ENCODE measurements around the gene HTRA1. TPM values are rescaled to one million over a fixed set of nuclear protein-coding genes. Genes with fewer than 3 reads are reported as not detected.

Gene HTRA1
- total RNA-seq, 1 experiment from 2014 or later: 18.6 TPM

GRCh38 chr10:122463466-122464249, 2.3 kb downstream of the HTRA1 start:
- Histone ChIP-seq H4K20me1 (ENCODE audit: low read length) (no peaks in the 10 kb centered on the region), H3K9me2 (replicated peaks; ENCODE audit: low read length) (no peaks in the 10 kb centered on the region), H3K4me1 (ENCODE audit: insufficient read depth, low read length) (peaks cover 12% of the 10 kb centered on the region), H3K27me3 (ENCODE audit: low read length) (no peaks in the 10 kb centered on the region), H3K79me2 (ENCODE audit: low read length) (0 out of 2 replicates have a peak, but pooled peaks cover 3% of the 10 kb centered on the region), H3K9ac (ENCODE audit: low read length) (no peak overlapping the region), H3K4me3 (ENCODE audit: low read length) (peak overlapping the region; percentile 86), H3K36me3 (ENCODE audit: low read depth, low read length) (no peaks in the 10 kb centered on the region), H2AFZ (ENCODE audit: low read length) (no peak overlapping the region), H3K9me3 (ENCODE audit: low read length) (no peaks in the 10 kb centered on the region), H3K4me2 (ENCODE audit: low read length) (peak overlapping the region; percentile 97), H3F3A (ENCODE audit: low read length, unreplicated experiment) (no peaks in the 10 kb centered on the region), H3K27ac (ENCODE audit: low read length) (no peak overlapping the region)
- CTCF ChIA-PET: no interaction called here
- ATAC-seq: no peak
- POLR2A ChIA-PET (ENCODE audit: unreplicated experiment): no interaction called here
- TF ChIP-seq EZH2phosphoT487 (IDR thresholded peaks at IDR 0.05; ENCODE audit: borderline replicate concordance, low read length) (no peak), CTCF (conservative IDR thresholded peaks at IDR 0.05; ENCODE audit: low read depth, low read length) (no peak)
- DNase-seq: no peak
- intact Hi-C loops (cut with micrococcal nuclease): no loop called here
- BruUV-seq (replicated peaks): no TSS peak

- POLR2A ChIA-PET (ENCODE audit: unreplicated experiment): no interaction called here
- Histone ChIP-seq H3K36me3 (ENCODE audit: low read depth, low read length) (no peaks in the 10 kb centered on the region), H3K9me3 (ENCODE audit: low read length) (no peaks in the 10 kb centered on the region), H3F3A (ENCODE audit: low read length, unreplicated experiment) (no peaks in the 10 kb centered on the region), H3K9ac (ENCODE audit: low read length) (no peak overlapping the region), H3K27me3 (ENCODE audit: low read length) (no peaks in the 10 kb centered on the region), H2AFZ (ENCODE audit: low read length) (no peak overlapping the region), H3K9me2 (replicated peaks; ENCODE audit: low read length) (no peaks in the 10 kb centered on the region), H3K79me2 (ENCODE audit: low read length) (0 out of 2 replicates have a peak, but pooled peaks cover 3% of the 10 kb centered on the region), H3K4me2 (ENCODE audit: low read length) (no peak overlapping the region), H3K4me1 (ENCODE audit: insufficient read depth, low read length) (peaks cover 15% of the 10 kb centered on the region), H3K27ac (ENCODE audit: low read length) (no peak overlapping the region), H4K20me1 (ENCODE audit: low read length) (no peaks in the 10 kb centered on the region), H3K4me3 (ENCODE audit: low read length) (no peak overlapping the region)
- CTCF ChIA-PET: no interaction called here
- no peak for ATAC-seq
- DNase-seq: no peak
- TF ChIP-seq EZH2 (IDR thresholded peaks at IDR 0.05; ENCODE audit: low read length, unreplicated experiment) (no peak), CTCF (conservative IDR thresholded peaks at IDR 0.05; ENCODE audit: low read depth, low read length) (no peak), EZH2phosphoT487 (IDR thresholded peaks at IDR 0.05; ENCODE audit: borderline replicate concordance, low read length) (no peak)
- BruUV-seq (replicated peaks): no TSS peak
- intact Hi-C loops (cut with micrococcal nuclease): no loop called here
These were observed 2.8 kb downstream of the HTRA1 start for GRCh38 chr10:122464250-122464510.

GRCh38 chr10:122464586-122464985, 3.2 kb downstream of the HTRA1 start:
- Histone ChIP-seq H3K4me2 (ENCODE audit: low read length) (no peak overlapping the region), H3F3A (ENCODE audit: low read length, unreplicated experiment) (no peaks in the 10 kb centered on the region), H3K27ac (ENCODE audit: low read length) (no peak overlapping the region), H3K36me3 (ENCODE audit: low read depth, low read length) (no peaks in the 10 kb centered on the region), H3K4me1 (ENCODE audit: insufficient read depth, low read length) (peaks cover 19% of the 10 kb centered on the region), H4K20me1 (ENCODE audit: low read length) (no peaks in the 10 kb centered on the region), H3K9me3 (ENCODE audit: low read length) (no peaks in the 10 kb centered on the region), H3K27me3 (ENCODE audit: low read length) (no peaks in the 10 kb centered on the region), H3K9me2 (replicated peaks; ENCODE audit: low read length) (no peaks in the 10 kb centered on the region), H3K79me2 (ENCODE audit: low read length) (0 out of 2 replicates have a peak, but pooled peaks cover 3% of the 10 kb centered on the region), H3K9ac (ENCODE audit: low read length) (no peak overlapping the region), H3K4me3 (ENCODE audit: low read length) (no peak overlapping the region), H2AFZ (ENCODE audit: low read length) (no peak overlapping the region)
- POLR2A ChIA-PET (ENCODE audit: unreplicated experiment): no interaction called here
- TF ChIP-seq CTCF (conservative IDR thresholded peaks at IDR 0.05; ENCODE audit: low read depth, low read length): no peak
- TF ChIP-seq EZH2 (IDR thresholded peaks at IDR 0.05; ENCODE audit: low read length, unreplicated experiment): no peak
- no peak for TF ChIP-seq EZH2phosphoT487 (IDR thresholded peaks at IDR 0.05; ENCODE audit: borderline replicate concordance, low read length)
- ATAC-seq (no peak), DNase-seq (no peak)
- intact Hi-C loops (cut with micrococcal nuclease): no loop called here
- BruUV-seq (replicated peaks): no TSS peak
- CTCF ChIA-PET: no interaction called here
